Cardiac fibroblast (primary cell): ENCODE results near the gene CAPN9.
"Not testable (repeated sequence)": the region's sequence is repeated elsewhere in the genome, so short reads cannot be mapped to it uniquely, and the experiment has no call there.

Experiments
- DNase-seq, 2 donors: peaks; one replicate each; pipeline versions ENCODE4 v3.0.0 to v3.0.0-alpha.2; 2010; ENCODE audit warnings: low read depth in 2 of 2
- H3K4me3 ChIP-seq, 2 donors: replicated peaks in 1 of 2; 1 replicate in 1 of 2; 2 replicates in 1 of 2; pipeline ENCODE4 v1.5.1; 2011; ENCODE audit warnings: low read depth in 2 of 2, low read length in 2 of 2, mild to moderate bottlenecking in 2 of 2, moderate library complexity in 1 of 2
- TF ChIP-seq, protein P1 (sequence below): IDR thresholded peaks from one replicate; pipeline ENCODE4 v1.5.1; 2011; ENCODE audit warnings: low read depth, mild to moderate bottlenecking, low read length, inconsistent platforms

The CAPN9 gene

DNA sequence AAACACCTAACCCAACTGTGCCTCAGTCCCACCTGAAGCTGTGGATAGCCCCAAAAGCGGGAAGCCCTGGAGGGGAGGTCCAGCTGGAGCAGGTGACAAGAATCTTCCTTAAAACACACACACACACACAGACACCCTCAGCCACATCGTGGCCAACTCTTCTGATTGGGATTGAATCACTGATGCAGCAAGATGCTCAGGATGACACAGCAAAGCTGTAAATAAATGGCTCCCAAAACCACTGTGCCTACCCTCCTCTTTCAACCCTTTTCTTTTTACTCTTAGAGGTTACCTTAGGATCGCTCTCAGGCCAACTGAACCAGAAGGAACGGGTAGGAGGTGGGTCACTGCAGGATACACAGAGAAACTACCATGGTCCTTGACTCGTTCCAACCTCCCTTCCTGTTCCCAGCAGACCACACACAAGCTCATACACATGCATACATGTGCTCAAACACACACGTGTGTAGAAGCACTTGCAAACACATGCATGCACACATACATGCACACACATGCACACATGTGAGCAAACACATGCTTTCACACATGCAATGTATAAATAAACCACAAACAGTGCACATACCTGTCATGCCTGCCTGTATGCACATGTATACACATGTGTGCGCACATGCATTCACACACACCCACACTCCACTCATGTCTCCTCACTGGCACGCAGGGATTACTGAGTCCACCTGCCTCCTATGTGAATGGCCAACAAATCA is 14.4 kb downstream of the CAPN9 start:
- TF ChIP-seq, protein P1, sequence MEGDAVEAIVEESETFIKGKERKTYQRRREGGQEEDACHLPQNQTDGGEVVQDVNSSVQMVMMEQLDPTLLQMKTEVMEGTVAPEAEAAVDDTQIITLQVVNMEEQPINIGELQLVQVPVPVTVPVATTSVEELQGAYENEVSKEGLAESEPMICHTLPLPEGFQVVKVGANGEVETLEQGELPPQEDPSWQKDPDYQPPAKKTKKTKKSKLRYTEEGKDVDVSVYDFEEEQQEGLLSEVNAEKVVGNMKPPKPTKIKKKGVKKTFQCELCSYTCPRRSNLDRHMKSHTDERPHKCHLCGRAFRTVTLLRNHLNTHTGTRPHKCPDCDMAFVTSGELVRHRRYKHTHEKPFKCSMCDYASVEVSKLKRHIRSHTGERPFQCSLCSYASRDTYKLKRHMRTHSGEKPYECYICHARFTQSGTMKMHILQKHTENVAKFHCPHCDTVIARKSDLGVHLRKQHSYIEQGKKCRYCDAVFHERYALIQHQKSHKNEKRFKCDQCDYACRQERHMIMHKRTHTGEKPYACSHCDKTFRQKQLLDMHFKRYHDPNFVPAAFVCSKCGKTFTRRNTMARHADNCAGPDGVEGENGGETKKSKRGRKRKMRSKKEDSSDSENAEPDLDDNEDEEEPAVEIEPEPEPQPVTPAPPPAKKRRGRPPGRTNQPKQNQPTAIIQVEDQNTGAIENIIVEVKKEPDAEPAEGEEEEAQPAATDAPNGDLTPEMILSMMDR, result no peak
- DNase-seq, result no peak
- no peak overlapping the region for H3K4me3 ChIP-seq

DNA sequence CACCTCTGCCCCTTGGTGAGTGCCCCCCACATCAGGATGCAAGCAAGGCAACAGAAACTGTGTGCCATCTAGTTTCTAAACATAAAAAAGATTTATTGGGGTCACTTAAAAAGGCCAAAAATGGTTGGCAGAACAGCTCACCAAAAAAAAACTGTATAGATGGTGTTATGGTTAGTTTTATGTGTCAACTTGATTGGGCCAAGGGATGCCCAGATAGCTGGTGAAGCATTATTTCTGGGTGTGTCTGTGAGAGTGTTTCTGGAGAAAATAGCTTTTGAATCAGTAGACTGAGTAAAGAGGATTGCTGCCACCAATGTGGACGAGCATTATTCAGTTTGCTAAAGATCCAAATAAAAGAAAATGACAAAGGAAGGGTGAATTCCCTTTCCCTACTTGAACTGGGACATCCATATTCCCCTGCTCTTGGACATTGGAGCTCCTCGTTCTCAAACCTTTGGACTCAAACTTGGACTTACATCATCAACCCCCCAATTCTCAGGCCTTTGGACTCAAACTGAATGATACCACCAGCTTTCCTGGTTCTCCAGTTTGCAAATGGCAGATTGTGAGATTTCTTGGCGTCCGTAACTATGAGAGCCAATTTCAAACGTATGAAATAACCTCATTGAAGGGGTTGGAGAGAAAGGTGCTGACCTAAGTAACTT is 16.9 kb downstream of the CAPN9 start:
- no peak overlapping the region for H3K4me3 ChIP-seq
- TF ChIP-seq, protein P1, result no peak
- no peak for DNase-seq

DNA sequence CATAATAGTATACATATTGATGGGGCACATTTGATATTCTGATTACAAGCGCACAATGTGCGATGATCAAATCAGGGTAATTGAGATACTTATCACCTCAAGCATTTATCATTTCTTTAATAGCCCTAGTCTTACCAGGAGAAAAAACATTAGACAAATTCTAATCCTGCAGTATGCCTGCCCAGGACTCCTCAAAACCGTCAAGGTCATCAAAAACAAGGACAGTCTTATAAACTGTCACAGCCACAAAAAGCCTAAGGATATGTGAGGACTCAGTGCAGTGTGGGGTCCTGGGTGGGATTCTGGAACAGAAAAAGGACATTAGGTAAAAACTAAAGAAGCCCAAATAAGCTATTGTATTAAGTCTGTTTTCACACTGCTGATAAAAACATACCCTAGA is 19.1 kb downstream of the CAPN9 start:
- TF ChIP-seq, protein P1, result no peak
- H3K4me3 ChIP-seq, result no peak overlapping the region

DNA sequence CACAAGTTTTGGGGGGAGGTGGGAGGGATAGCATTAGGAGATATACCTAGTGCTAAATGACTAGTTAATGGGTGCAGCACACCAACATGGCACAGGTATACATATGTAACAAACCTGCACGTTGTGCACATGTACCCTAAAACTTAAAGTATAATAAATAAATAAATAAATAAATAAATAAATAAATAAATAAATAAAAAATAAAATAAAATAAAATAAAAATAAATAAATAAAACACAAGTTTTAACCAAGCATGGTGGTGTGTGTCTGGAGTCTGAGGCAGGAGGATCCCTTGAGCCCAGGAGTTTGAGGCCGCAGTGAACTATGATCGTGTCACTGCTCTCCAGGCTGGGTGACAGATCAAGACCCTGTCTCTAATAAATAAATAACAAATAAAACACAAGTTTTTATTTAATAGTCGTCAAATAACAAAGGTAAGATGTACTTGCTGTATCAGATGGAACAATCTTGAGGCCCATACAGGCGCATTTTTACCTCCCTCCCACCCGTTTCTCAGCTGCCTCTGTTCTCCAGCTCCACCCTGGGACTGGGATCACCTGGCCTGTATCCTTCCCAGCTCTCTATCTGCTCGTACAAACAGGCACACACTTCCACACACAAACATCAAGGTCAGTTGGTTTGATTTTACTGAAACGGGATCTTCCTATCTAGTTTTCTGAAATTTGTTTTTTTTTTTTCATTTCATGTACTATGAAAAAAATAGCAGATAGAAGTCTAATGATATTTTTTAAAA is 20.8 kb downstream of the CAPN9 start:
- DNase-seq, H3K4me3 ChIP-seq: not testable (repeated sequence)

More for the DNA sequence above, 19.1 kb downstream of the CAPN9 start:
- no peak for DNase-seq

DNA sequence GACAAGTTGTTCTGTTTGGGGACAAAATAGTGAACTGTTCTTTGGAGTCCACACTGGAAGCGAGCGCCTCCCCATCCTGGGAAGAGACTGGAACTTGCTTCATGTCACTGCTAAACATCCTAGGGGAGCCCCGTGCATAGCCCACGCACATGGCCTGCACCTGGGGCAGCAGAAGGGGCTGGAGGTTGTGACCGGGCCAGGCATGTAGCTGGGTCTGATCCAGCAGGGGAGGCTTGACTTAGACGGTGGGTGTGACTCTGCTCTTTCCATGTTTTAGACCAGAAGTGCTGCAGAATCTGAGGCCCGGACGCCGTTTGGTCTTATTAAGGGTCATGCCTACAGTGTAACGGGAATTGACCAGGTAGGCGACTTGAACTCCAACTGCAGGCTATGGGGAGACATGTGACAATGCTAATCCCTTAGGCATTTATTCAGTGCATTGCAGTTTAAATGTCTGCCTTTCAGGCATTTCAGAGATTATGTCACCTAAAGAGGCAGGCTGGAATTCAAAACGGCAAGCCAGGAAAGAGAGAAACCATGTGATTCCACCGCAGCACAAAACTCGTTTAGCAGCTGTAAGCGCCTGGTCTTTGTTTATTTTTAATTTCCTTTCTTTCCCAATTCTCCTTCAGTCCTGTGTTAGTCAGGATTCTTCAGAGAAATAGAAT is 21.8 kb downstream of the CAPN9 start:
- TF ChIP-seq, protein P1, result no peak
- H3K4me3 ChIP-seq, result no peak overlapping the region
- peak; percentile 51 to 57 for DNase-seq

DNA sequence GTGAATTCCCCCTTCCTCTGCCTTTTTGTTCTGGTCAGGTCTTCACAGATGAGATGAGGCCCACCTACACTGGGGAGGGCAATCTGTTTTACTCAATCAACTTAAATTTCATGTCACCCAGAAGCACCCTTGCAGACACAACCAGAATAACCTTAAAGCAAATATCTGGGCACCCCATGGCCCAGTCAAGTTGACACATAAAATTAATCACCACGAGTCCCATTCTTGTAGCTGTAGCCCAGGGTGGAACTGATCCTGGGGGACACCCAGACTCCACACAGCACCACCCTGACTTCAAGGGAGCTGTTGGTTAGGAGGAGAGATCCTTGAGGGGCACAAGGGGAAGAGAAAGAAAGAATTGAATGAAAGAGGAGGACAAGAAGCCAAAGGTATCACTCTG is 23.1 kb downstream of the CAPN9 start:
- H3K4me3 ChIP-seq, result no peak overlapping the region
- DNase-seq, result no peak
- TF ChIP-seq, protein P1, result no peak
